UCSD-AML1 (cell line): ENCODE data around the gene PPP2R3B.
"Not testable (repeated sequence)": the region's sequence is repeated elsewhere in the genome, so short reads cannot be mapped to it uniquely, and the experiment has no call there.

ENCODE experiments used
- DNase-seq: peaks from one replicate; lab custom pipeline; 2025; ENCODE audit not compliant: unreplicated experiment; lab: John Stamatoyannopoulos, UW

PPP2R3B gene

GRCh38 chrX:355329-356050 lies 31.2 kb downstream of the PPP2R3B start:
- no peak for DNase-seq

- no peak for DNase-seq
Observed at GRCh38 chrX:353566-354535, 32.9 kb downstream of the PPP2R3B start.

GRCh38 chrX:352582-353314 lies 34.0 kb downstream of the PPP2R3B start:
- DNase-seq = no peak

- DNase-seq = no peak
Observed at GRCh38 chrX:352181-352580, 34.5 kb downstream of the PPP2R3B start.

GRCh38 chrX:351736-352135 lies 35.0 kb downstream of the PPP2R3B start:
- DNase-seq = no peak

- DNase-seq = not testable (repeated sequence)
Observed at GRCh38 chrX:351324-351641, 35.4 kb downstream of the PPP2R3B start.

- DNase-seq = no peak
Observed at GRCh38 chrX:350534-351323, 36.0 kb downstream of the PPP2R3B start.

- DNase-seq = no peak
Observed at GRCh38 chrX:350148-350533, 36.6 kb downstream of the PPP2R3B start.

GRCh38 chrX:349702-350101 lies 37.0 kb downstream of the PPP2R3B start:
- no peak for DNase-seq

- DNase-seq = no peak
Observed at GRCh38 chrX:349196-349595, 37.5 kb downstream of the PPP2R3B start.

- no peak for DNase-seq
Observed at GRCh38 chrX:348461-349117, 38.1 kb downstream of the PPP2R3B start.

GRCh38 chrX:347351-348117 lies 39.2 kb downstream of the PPP2R3B start:
- DNase-seq = no peak

- DNase-seq = no peak
Observed at GRCh38 chrX:346034-346813, 40.5 kb downstream of the PPP2R3B start.

GRCh38 chrX:345020-345925 lies 41.4 kb downstream of the PPP2R3B start:
- DNase-seq = no peak

- no peak for DNase-seq
Observed at GRCh38 chrX:344371-344901, 42.3 kb downstream of the PPP2R3B start.

GRCh38 chrX:341541-342101 lies 45.1 kb downstream of the PPP2R3B start:
- DNase-seq = no peak
